ENCODE results near the gene IQCF2. TPM values are rescaled to one million over a fixed set of nuclear protein-coding genes. Genes with fewer than 3 reads are reported as not detected.
"Not testable (repeated sequence)": the region's sequence is repeated elsewhere in the genome, so short reads cannot be mapped to it uniquely, and the experiment has no call there.

The IQCF2 gene
- total RNA-seq, 3 donors from 2014 or later: not detected

DNA sequence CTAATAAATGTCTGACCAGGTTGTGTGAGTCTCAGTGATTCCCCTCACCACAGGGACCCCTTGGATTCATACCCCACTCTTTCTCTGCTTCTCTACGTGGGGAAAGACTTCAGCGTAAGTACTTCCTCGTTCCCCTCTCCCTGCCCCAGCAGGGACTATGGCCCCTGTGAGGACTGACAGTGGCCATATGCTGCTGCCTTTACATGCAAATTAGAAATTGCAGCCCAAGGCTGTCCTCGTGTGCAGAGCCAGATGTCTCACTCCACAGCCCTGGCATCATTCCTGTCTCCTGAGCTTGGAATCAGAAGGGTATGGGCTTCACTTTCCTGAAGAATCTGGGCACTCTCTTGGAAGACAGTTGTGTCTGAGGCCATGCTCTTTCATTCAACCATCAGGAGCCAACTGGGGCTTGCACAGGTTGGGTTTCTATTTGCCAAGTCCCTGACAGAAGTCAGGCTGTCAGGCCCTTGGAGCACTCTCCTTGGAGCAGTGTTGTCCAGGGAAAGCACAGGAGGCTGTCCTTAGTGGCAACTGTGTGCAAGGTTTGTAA, 30.5 kb upstream of the IQCF2 start:
- H3K36me3 ChIP-seq (ENCODE audit: low read depth): no peaks in the 10 kb centered on the region
- no peak overlapping the region for H3K4me3 ChIP-seq
- DNase-seq: no peak
- no peak for ATAC-seq
- H3K9me3 ChIP-seq: peaks cover 9% of the 10 kb centered on the region
- intact Hi-C loops (cut with DNase I, micrococcal nuclease): no loop called here
- no peaks in the 10 kb centered on the region for H3K4me1 ChIP-seq (ENCODE audit: low read depth)
- TF ChIP-seq CTCF (IDR thresholded peaks at IDR 0.05): no peak

DNA sequence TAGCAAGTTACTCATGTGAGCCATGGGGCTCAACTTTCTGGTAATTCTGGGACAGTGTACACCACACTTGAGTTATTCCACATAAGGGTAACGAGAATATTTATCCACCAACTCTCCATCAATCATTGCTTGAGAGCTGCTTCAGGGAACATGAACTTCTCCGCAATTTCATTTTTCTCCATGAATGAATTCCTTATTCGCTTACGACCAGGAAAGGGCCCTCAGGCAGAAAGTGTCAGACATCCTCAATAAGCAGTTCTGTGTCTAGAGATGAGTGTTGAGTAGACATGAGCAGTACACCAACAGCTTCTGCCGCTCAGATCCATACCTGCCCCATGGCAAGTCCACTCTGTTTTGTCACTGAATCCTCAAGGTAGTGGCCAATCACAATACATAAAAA, 24.8 kb upstream of the IQCF2 start:
- intact Hi-C loops (cut with DNase I, micrococcal nuclease): no loop called here
- Histone ChIP-seq H3K9me3 (no peaks in the 10 kb centered on the region), H3K36me3 (ENCODE audit: low read depth) (no peaks in the 10 kb centered on the region), H3K4me1 (ENCODE audit: low read depth) (no peaks in the 10 kb centered on the region), H3K4me3 (no peak overlapping the region)
- TF ChIP-seq CTCF (IDR thresholded peaks at IDR 0.05): no peak
- ATAC-seq (no peak), DNase-seq (no peak)

- TF ChIP-seq CTCF (IDR thresholded peaks at IDR 0.05): no peak
- ATAC-seq: no peak
- Histone ChIP-seq H3K36me3 (ENCODE audit: low read depth) (no peaks in the 10 kb centered on the region), H3K4me1 (ENCODE audit: low read depth) (no peaks in the 10 kb centered on the region), H3K4me3 (no peak overlapping the region), H3K9me3 (no peaks in the 10 kb centered on the region)
- intact Hi-C loops (cut with DNase I, micrococcal nuclease): no loop called here
- DNase-seq: no peak
Observed at GRCh38 chr3:51845129-51845528, 16.3 kb upstream of the IQCF2 start.

- not testable (repeated sequence) for ATAC-seq
Observed at GRCh38 chr3:51855411-51855810, 6.0 kb upstream of the IQCF2 start.

DNA sequence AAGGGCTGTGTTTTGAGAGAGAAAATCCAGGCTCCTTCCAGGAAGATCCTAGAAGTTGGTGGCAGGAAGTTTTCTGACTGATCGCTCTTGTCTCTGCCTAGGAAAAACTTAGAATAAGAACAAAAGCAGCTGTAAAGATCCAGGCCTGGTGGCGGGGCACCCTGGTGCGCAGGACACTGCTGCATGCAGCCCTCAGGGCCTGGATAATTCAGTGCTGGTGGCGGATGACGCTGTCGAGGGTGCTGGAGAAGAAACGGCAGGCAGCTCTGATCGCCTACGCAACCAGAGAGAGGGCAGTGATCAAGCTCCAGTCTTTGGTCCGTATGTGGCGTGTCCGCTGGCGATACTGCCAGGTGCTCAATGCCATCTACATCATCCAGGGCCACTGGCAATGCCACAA, 1.5 kb downstream of the IQCF2 start:
- no peaks in the 10 kb centered on the region for H3K4me1 ChIP-seq (ENCODE audit: low read depth)
- ATAC-seq: no peak
- H3K9me3 ChIP-seq: no peaks in the 10 kb centered on the region
- intact Hi-C loops (cut with DNase I, micrococcal nuclease): no loop called here
- TF ChIP-seq CTCF (IDR thresholded peaks at IDR 0.05): no peak
- no peak overlapping the region for H3K4me3 ChIP-seq
- DNase-seq: no peak
- H3K36me3 ChIP-seq (ENCODE audit: low read depth): no peaks in the 10 kb centered on the region

More at GRCh38 chr3:51855411-51855810, 6.0 kb upstream of the IQCF2 start:
- DNase-seq; H3K4me3 ChIP-seq; H3K4me1 ChIP-seq (ENCODE audit: low read depth); H3K36me3 ChIP-seq (ENCODE audit: low read depth); H3K9me3 ChIP-seq; intact Hi-C loops (cut with DNase I, micrococcal nuclease): not testable (repeated sequence)

DNA sequence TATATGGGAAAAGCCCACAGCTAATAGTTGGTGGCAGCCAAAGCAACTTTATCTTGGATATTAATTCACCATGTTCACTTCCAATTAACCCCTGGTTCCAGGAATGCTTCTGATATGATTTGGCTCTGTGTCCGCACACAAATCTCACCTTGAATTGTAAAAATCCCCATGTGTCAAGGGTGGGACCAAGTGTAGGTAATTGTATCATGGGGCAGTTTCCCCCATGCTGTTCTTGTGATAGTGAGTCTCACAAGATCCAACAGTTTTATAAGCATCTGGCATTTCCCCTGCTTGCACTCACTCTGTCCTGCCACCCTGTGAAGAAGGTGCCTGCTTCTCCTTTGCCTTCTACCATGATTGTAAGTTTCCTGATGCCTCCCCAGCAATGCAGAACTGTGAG, 7.5 kb downstream of the IQCF2 start:
- DNase-seq; intact Hi-C loops (cut with DNase I, micrococcal nuclease): not testable (repeated sequence)

GRCh38 chr3:51869304-51869703, 7.9 kb downstream of the IQCF2 start:
- no peaks in the 10 kb centered on the region for H3K9me3 ChIP-seq
- DNase-seq: no peak
- H3K36me3 ChIP-seq (ENCODE audit: low read depth): no peaks in the 10 kb centered on the region
- no peak overlapping the region for H3K4me3 ChIP-seq
- no peaks in the 10 kb centered on the region for H3K4me1 ChIP-seq (ENCODE audit: low read depth)
- no peak for ATAC-seq
- intact Hi-C loops (cut with DNase I, micrococcal nuclease): no loop called here
- no peak for TF ChIP-seq CTCF (IDR thresholded peaks at IDR 0.05)

More for the DNA sequence above, 7.5 kb downstream of the IQCF2 start:
- not testable (repeated sequence) for H3K36me3 ChIP-seq (ENCODE audit: low read depth); H3K4me3 ChIP-seq; H3K9me3 ChIP-seq; H3K4me1 ChIP-seq (ENCODE audit: low read depth); ATAC-seq
